A549 (cell line): Measurements from ENCODE around the gene TOMM20. TPM values are rescaled to one million over a fixed set of nuclear protein-coding genes. Genes with fewer than 3 reads are reported as not detected.
"Not testable (repeated sequence)": the region's sequence is repeated elsewhere in the genome, so short reads cannot be mapped to it uniquely, and the experiment has no call there.

Source experiments
- ATAC-seq, 2 experiments: fragments of 200-7000 bp in 1 of 2; fragments of >200 bp in 1 of 2; cut with Nextera tagmentation in 1 of 2; cut with Tn5 transposase in 1 of 2; 3 replicates each; pipeline versions ENCODE4 v1.8.0 to v1.9.1; 2018 to 2020; ENCODE audit warnings: mild to moderate bottlenecking in 1 of 2, moderate library complexity in 1 of 2
- CTCF ChIA-PET: fragments of 300-600 bp; sonication (Branson Sonifier 250); formaldehyde crosslinking; extraction: SDS; loops from one replicate; lab custom pipeline; 2021; ENCODE audit warnings: antibody characterized with exemption, inconsistent platforms; lab: Yijun Ruan, JAX
- POLR2A ChIA-PET: fragments of 350-600 bp; formaldehyde crosslinking; extraction: SDS; loops from one replicate; lab custom pipeline; 2021; ENCODE audit warnings: antibody characterized with exemption, inconsistent platforms; lab: Yijun Ruan, JAX
- DNase-seq, 2 experiments: peaks; one replicate each; pipeline versions ENCODE4 v3.0.0 to v3.0.0-alpha.2; 2011 to 2016; ENCODE audit warnings: low read depth in 1 of 2, low spot score in 1 of 2
- FAIRE-seq: peaks from 2 replicates; lab custom pipeline; 2011; peaks lifted over from hg19 to GRCh38; lab: Jason Lieb, UNC
- H3K27ac ChIP-seq, 2 experiments: fragments of >200 bp; sonication (Bioruptor Twin); formaldehyde crosslinking; 3 replicates each; pipeline ENCODE4 v1.5.1; 2016 to 2017
- H3K4me1 ChIP-seq: fragments of >200 bp; sonication (Bioruptor Twin); formaldehyde crosslinking; 3 replicates; pipeline ENCODE4 v1.6.1; 2016
- H3K4me2 ChIP-seq: fragments of >200 bp; sonication (Bioruptor Twin); formaldehyde crosslinking; 3 replicates; pipeline ENCODE4 v1.6.1; 2016
- H3K4me3 ChIP-seq: fragments of >200 bp; sonication (Bioruptor Twin); formaldehyde crosslinking; 3 replicates; pipeline ENCODE4 v1.5.1; 2016
- H3K9me3 ChIP-seq: fragments of >200 bp; sonication (Bioruptor Twin); formaldehyde crosslinking; 3 replicates; pipeline ENCODE4 v1.6.1; 2016
- CBX2 ChIP-seq: fragments of 200-600 bp; sonication (generic); IDR thresholded peaks from 2 replicates; pipeline ENCODE4 v1.6.1; 2016; ENCODE audit warnings: low read depth, mild to moderate bottlenecking, borderline replicate concordance
- CEBPB ChIP-seq, 2 experiments: fragments of >200 bp in 1 of 2; sonication (Bioruptor Twin) in 1 of 2; formaldehyde crosslinking in 1 of 2; IDR thresholded peaks; 2 replicates each; pipeline ENCODE4 v1.6.1; 2012 to 2016
- CHD2 ChIP-seq: fragments of 150-350 bp; IDR thresholded peaks from 2 replicates; pipeline ENCODE4 v1.6.1; 2014; ENCODE audit warnings: low read length; ENCODE audit not compliant: partially characterized antibody
- EHF ChIP-seq: fragments of 250-450 bp; sonication (Bioruptor Pico); IDR thresholded peaks from 2 replicates; pipeline ENCODE4 v1.5.0; 2020; ENCODE audit warnings: mild to moderate bottlenecking
- EHMT2 ChIP-seq: fragments of 200-600 bp; sonication (generic); IDR thresholded peaks from 2 replicates; pipeline ENCODE4 v1.6.1; 2016; ENCODE audit warnings: antibody characterized with exemption, low read depth, mild to moderate bottlenecking, moderate library complexity
- HDAC2 ChIP-seq: fragments of 200-600 bp; sonication (generic); IDR thresholded peaks from 2 replicates; pipeline ENCODE4 v1.6.1; 2016
- HOXA7 ChIP-seq: fragments of 250-450 bp; sonication (Bioruptor Pico); IDR thresholded peaks from 2 replicates; pipeline ENCODE4 v1.5.0; 2020; ENCODE audit warnings: mild to moderate bottlenecking, moderate library complexity
- HOXB13 ChIP-seq: fragments of 250-450 bp; sonication (Bioruptor Pico); IDR thresholded peaks from 2 replicates; pipeline ENCODE4 v1.5.0; 2020; ENCODE audit warnings: low read depth, mild to moderate bottlenecking, moderate library complexity
- KDM1A ChIP-seq: fragments of 200-600 bp; sonication (generic); IDR thresholded peaks from 2 replicates; pipeline ENCODE4 v1.6.1; 2016; ENCODE audit warnings: low read depth, mild to moderate bottlenecking
- MAZ ChIP-seq: fragments of 150-350 bp; IDR thresholded peaks from 2 replicates; pipeline ENCODE4 v1.6.1; 2014; ENCODE audit warnings: antibody characterized with exemption, low read depth, low read length, borderline replicate concordance
- MYC ChIP-seq: IDR thresholded peaks from 2 replicates; pipeline ENCODE4 v1.6.1; 2012; ENCODE audit warnings: mild to moderate bottlenecking, inconsistent platforms, low read length, improper control_type of control experiment, borderline replicate concordance
- NFE2L2 ChIP-seq: fragments of 150-350 bp; conservative IDR thresholded peaks from 2 replicates; pipeline ENCODE4 v1.6.1; 2014; ENCODE audit warnings: low read length
- PHF8 ChIP-seq: fragments of 200-600 bp; sonication (generic); IDR thresholded peaks from 2 replicates; pipeline ENCODE4 v1.6.1; 2016; ENCODE audit warnings: low read depth, mild to moderate bottlenecking, antibody characterized with exemption, moderate library complexity, borderline replicate concordance
- RARB ChIP-seq: fragments of 250-450 bp; sonication (Bioruptor Pico); IDR thresholded peaks from 2 replicates; pipeline ENCODE4 v1.8.0; 2021; ENCODE audit warnings: mild to moderate bottlenecking, moderate library complexity
- RCOR1 ChIP-seq: fragments of 150-350 bp; IDR thresholded peaks from 2 replicates; pipeline ENCODE4 v1.6.1; 2014; ENCODE audit warnings: antibody characterized with exemption, low read length, low read depth
- SMC3 ChIP-seq: fragments of >200 bp; sonication (Bioruptor Twin); formaldehyde crosslinking; IDR thresholded peaks from 3 replicates; pipeline ENCODE4 v1.6.1; 2018; ENCODE audit warnings: inconsistent platforms
- ZC3H11A ChIP-seq: fragments of 450-650 bp; IDR thresholded peaks from 2 replicates; pipeline ENCODE4 v1.6.1; 2014; ENCODE audit warnings: antibody characterized with exemption, mild to moderate bottlenecking
- ZSCAN20 ChIP-seq: fragments of 250-450 bp; sonication (Bioruptor Pico); IDR thresholded peaks from 2 replicates; pipeline ENCODE4 v1.8.0; 2022; ENCODE audit warnings: mild to moderate bottlenecking, moderate library complexity
- WGBS: methylation state at CpG from one replicate; pipeline ENCODE4 v1.1.6; 2017; ENCODE audit errors: missing lambda C conversion rate; 5-methylcytosine and 5-hydroxymethylcytosine counted together
- polyA plus RNA-seq, 4 experiments: library from polyadenylated mRNA; depleted of rRNA in 3 of 4; stranded (reverse); fragments of >200 nt; fragmentation: RNase III in 1 of 4; extraction: RNeasy Plus Mini Kit Qiagen cat#74134 plus additional on column Dnase treatment in 1 of 4; gene quantifications; 2 replicates in 3 of 4; 3 replicates in 1 of 4; pipeline ENCODE4 v1.2.3, GENCODE V29; 2011 to 2017
- TF ChIP-seq, protein P1 (sequence below): IDR thresholded peaks from 2 replicates; pipeline ENCODE4 v1.6.1; 2012
- TF ChIP-seq, protein P2 (sequence below): fragments of >200 bp; sonication (Bioruptor Twin); formaldehyde crosslinking; IDR thresholded peaks from 2 replicates; pipeline ENCODE4 v1.6.1; 2016
- TF ChIP-seq, protein P3 (sequence below): IDR thresholded peaks from 2 replicates; pipeline ENCODE4 v1.6.1; 2012
- TF ChIP-seq, protein P4 (sequence below): fragments of >200 bp; sonication (Bioruptor Twin); formaldehyde crosslinking; IDR thresholded peaks from 3 replicates; pipeline ENCODE4 v1.5.1; 2016
- TF ChIP-seq, protein P5 (sequence below): fragments of 150-350 bp; IDR thresholded peaks from 2 replicates; pipeline ENCODE4 v1.6.1; 2014; ENCODE audit warnings: low read depth, mild to moderate bottlenecking, low read length

Gene TOMM20
- polyA plus RNA-seq, 2 of the 4 experiments (the other 2 are of a cell fraction): 112 to 122 TPM

DNA sequence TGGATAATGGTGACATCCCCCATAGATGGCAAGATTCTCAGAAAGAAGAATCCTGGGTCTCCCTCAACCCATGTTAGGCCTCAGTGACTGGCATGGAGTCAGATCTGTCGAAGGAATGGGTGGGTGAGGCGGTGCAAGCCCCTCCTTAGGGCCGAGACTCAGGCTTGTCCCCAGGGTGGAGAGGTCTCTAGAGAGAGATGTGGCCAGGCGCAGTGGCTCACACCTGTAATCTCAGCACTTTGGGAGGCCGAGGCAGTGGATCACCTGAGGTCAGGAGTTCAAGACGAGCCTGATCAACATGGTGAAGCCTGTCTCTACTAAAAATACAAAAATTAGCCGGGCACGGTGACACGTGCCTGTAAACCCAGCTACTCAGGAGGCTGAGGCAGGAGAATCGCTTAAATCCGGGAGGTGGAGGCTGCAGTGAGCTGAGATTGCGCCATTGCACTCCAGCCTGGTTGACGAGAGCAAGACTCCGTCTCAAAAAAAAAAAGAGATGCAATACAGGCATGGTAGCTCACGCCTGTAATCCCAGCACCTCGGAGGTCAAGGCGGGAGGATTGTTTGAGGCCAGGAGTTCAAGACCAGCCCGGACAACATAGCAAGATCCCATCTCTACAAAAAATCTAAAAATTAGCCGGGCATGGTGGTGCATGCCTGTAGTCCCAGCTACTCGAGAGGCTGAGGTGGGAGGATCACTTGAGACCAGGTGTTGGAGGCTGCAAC is 37.2 kb downstream of the TOMM20 start:
- H3K27ac ChIP-seq: peak overlapping the region; percentile 9 to 74; a peak in 2 of 6 replicates
- ChIA-PET POLR2A (interaction anchor here (0.9 kb wide), 1 partner anchor 482 kb away, joined by 3 read pairs; the partner anchor contains the start of gene IRF2BP2), CTCF (interaction anchor here (0.9 to 4.3 kb wide), 8 partner anchors 8 to 604 kb away, joined by 3 to 40 read pairs (median 8); no protein-coding TSS in a partner anchor)
- FAIRE-seq, H3K4me1 ChIP-seq, ATAC-seq, H3K4me2 ChIP-seq, H3K4me3 ChIP-seq, H3K9me3 ChIP-seq, DNase-seq: not testable (repeated sequence)
- 95% methylated on average over 20 of the region's 20 CpGs for WGBS
- TF ChIP-seq CEBPB (IDR thresholded peaks at IDR 0.05): peak in 1 of 2 experiments; percentile 9; a peak in 1 of 4 replicates

DNA sequence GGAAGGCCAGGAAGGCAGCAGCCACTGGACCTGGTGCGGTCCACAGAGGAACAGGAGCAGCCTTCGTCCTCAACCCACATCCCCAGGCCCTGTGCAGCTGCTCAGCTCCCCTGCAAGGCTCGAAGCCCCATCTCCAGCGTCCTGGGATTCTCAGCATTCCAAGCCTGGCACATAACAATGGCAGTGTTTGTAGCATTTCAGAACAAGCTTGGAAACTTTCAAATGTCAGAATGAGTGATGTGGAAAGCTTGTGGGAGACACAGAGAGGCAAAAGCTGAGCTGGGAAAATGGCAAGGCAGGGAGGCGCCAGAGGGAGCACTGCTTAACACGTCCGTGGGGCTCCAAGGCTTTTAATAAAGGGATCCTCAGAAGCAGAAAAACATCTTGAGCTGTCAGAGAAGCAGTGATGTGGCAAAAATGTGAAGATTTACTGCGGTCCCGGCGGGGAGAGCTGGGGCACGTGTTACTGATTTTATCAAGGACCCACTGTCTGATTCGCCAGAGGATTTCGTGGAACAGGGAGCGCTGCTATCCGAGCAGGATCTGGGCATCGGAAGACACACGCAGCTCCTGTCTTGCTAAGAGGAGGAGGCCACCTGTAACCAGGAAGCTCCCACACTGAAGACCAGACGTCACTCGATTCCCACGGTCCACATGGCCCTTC is 38.1 kb downstream of the TOMM20 start:
- Histone ChIP-seq H3K27ac (peak overlapping the region in 1 of 2 experiments; percentile 74; a peak in 3 of 6 replicates), H3K4me2 (no peak overlapping the region), H3K9me3 (no peaks in the 10 kb centered on the region), H3K4me1 (peaks cover 8% of the 10 kb centered on the region), H3K4me3 (no peak overlapping the region)
- no peak for TF ChIP-seq EHF
- WGBS: 93% methylated on average over 20 of the region's 20 CpGs
- no peak for DNase-seq
- CTCF ChIA-PET: interaction anchor here (0.7 to 4.3 kb wide), 8 partner anchors 11 to 610 kb away, joined by 3 to 26 read pairs (median 4); no protein-coding TSS in a partner anchor
- no peak for FAIRE-seq
- POLR2A ChIA-PET: interaction anchor here (0.9 kb wide), 1 partner anchor 481 kb away, joined by 3 read pairs; the partner anchor contains the start of gene IRF2BP2
- no peak for ATAC-seq

DNA sequence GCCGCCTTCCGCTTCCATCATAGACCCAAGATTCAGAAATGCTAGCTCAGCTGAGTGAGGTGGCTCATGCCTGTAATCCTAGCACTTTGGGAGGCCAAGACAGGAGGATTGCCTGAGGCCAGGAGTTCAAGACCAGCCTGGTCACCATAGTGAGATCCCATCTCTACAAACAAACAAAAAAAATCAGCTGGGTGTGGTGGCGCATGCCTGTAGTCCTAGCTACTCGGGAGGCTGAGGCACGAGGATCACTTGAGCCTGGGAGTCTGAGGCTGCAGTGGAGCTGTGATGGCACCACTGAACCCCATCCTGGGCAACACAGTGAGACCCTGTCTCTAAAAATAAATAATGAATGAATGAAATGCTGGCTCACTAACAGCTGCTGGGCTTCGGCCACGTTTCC is 39.7 kb downstream of the TOMM20 start:
- CTCF ChIA-PET: interaction anchor here (0.8 to 4.3 kb wide), 4 partner anchors 10 to 601 kb away, joined by 3 to 26 read pairs (median 4); no protein-coding TSS in a partner anchor
- Histone ChIP-seq H3K4me2 (no peak overlapping the region), H3K9me3 (no peaks in the 10 kb centered on the region), H3K4me1 (peaks cover 17% of the 10 kb centered on the region), H3K4me3 (no peak overlapping the region), H3K27ac (peak overlapping the region in 1 of 2 experiments; percentile 34; a peak in 2 of 6 replicates)
- FAIRE-seq: no peak
- TF ChIP-seq, protein P1, sequence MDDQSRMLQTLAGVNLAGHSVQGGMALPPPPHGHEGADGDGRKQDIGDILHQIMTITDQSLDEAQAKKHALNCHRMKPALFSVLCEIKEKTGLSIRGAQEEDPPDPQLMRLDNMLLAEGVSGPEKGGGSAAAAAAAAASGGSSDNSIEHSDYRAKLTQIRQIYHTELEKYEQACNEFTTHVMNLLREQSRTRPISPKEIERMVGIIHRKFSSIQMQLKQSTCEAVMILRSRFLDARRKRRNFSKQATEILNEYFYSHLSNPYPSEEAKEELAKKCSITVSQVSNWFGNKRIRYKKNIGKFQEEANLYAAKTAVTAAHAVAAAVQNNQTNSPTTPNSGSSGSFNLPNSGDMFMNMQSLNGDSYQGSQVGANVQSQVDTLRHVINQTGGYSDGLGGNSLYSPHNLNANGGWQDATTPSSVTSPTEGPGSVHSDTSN: no peak
- TF ChIP-seq CBX2: no peak
- TF ChIP-seq, protein P2, sequence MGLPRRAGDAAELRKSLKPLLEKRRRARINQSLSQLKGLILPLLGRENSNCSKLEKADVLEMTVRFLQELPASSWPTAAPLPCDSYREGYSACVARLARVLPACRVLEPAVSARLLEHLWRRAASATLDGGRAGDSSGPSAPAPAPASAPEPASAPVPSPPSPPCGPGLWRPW: no peak
- no peak for TF ChIP-seq KDM1A
- TF ChIP-seq EHMT2: no peak
- TF ChIP-seq ZC3H11A: no peak
- TF ChIP-seq ZSCAN20: no peak
- TF ChIP-seq, protein P3, sequence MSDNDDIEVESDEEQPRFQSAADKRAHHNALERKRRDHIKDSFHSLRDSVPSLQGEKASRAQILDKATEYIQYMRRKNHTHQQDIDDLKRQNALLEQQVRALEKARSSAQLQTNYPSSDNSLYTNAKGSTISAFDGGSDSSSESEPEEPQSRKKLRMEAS: no peak
- no peak for TF ChIP-seq HOXA7 (CRISPR knock-in tag)
- no peak for TF ChIP-seq PHF8
- POLR2A ChIA-PET: no interaction called here
- DNase-seq: no peak
- WGBS: 96% methylated on average over 7 of the region's 7 CpGs
- ATAC-seq: no peak

DNA sequence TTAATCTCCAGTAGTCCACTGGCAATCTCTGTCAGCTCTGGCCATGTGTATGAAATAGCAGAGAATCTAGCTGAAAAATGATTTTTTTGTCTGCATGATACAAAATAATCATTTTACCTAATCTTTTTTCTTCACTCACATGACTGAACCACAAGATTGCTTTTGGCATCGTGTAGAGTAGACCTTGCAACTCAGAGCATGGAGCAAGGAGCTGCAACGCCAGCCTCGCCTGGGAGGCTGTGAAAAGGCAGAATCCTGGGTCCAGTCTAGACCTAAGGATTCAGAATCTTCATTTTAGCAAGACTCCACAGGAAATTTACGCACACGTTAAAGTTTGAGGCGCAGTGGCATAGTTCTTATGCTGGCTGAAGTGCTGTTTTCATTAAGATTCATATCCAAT is 40.2 kb downstream of the TOMM20 start:
- DNase-seq (no peak), ATAC-seq (no peak), FAIRE-seq (no peak)
- Histone ChIP-seq H3K4me1 (peaks cover 17% of the 10 kb centered on the region), H3K9me3 (no peaks in the 10 kb centered on the region), H3K27ac (peak overlapping the region in 1 of 2 experiments; percentile 34; a peak in 3 of 6 replicates), H3K4me2 (no peak overlapping the region), H3K4me3 (no peak overlapping the region)
- 92% methylated on average over 6 of the region's 6 CpGs for WGBS
- ChIA-PET POLR2A (no interaction called here), CTCF (interaction anchor here (0.8 to 5.5 kb wide), 4 partner anchors 9 to 601 kb away, joined by 3 to 48 read pairs (median 16); no protein-coding TSS in a partner anchor)
- TF ChIP-seq NFE2L2 (no peak), MYC (no peak), HDAC2 (no peak), MAZ (no peak), RARB (no peak), SMC3 (no peak), RCOR1 (no peak), KDM1A (no peak), CHD2 (no peak), HOXB13 (CRISPR knock-in tag) (no peak)
- TF ChIP-seq, protein P4, sequence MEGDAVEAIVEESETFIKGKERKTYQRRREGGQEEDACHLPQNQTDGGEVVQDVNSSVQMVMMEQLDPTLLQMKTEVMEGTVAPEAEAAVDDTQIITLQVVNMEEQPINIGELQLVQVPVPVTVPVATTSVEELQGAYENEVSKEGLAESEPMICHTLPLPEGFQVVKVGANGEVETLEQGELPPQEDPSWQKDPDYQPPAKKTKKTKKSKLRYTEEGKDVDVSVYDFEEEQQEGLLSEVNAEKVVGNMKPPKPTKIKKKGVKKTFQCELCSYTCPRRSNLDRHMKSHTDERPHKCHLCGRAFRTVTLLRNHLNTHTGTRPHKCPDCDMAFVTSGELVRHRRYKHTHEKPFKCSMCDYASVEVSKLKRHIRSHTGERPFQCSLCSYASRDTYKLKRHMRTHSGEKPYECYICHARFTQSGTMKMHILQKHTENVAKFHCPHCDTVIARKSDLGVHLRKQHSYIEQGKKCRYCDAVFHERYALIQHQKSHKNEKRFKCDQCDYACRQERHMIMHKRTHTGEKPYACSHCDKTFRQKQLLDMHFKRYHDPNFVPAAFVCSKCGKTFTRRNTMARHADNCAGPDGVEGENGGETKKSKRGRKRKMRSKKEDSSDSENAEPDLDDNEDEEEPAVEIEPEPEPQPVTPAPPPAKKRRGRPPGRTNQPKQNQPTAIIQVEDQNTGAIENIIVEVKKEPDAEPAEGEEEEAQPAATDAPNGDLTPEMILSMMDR: no peak
- TF ChIP-seq, protein P5, sequence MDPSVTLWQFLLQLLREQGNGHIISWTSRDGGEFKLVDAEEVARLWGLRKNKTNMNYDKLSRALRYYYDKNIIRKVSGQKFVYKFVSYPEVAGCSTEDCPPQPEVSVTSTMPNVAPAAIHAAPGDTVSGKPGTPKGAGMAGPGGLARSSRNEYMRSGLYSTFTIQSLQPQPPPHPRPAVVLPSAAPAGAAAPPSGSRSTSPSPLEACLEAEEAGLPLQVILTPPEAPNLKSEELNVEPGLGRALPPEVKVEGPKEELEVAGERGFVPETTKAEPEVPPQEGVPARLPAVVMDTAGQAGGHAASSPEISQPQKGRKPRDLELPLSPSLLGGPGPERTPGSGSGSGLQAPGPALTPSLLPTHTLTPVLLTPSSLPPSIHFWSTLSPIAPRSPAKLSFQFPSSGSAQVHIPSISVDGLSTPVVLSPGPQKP: no peak
